Ectodermal cell (in vitro differentiated cells): ENCODE results near the gene TCF25.

Experiments
- H3K27ac ChIP-seq: 2 replicates; pipeline ENCODE4 v1.7.0; 2013; ENCODE audit warnings: mild to moderate bottlenecking, low read depth, low read length; ENCODE audit not compliant: insufficient read depth, poor library complexity, severe bottlenecking
- H3K27me3 ChIP-seq: 2 replicates; pipeline ENCODE4 v1.7.0; 2013; ENCODE audit warnings: mild to moderate bottlenecking, low read length; ENCODE audit not compliant: insufficient read depth, control insufficient read depth, poor library complexity, severe bottlenecking
- H3K36me3 ChIP-seq: one replicate; pipeline ENCODE4 v1.7.0; 2013; ENCODE audit warnings: low read length; ENCODE audit not compliant: control insufficient read depth, insufficient read depth
- H3K4me1 ChIP-seq: one replicate; pipeline ENCODE4 v1.7.0; 2013; ENCODE audit warnings: low read length; ENCODE audit not compliant: control insufficient read depth, insufficient read depth
- H3K4me3 ChIP-seq: 2 replicates; pipeline ENCODE4 v1.7.0; 2013; ENCODE audit warnings: low read depth, low read length, control low read depth; ENCODE audit not compliant: insufficient read depth
- H3K9me3 ChIP-seq: 2 replicates; pipeline ENCODE4 v1.7.0; 2013; ENCODE audit warnings: mild to moderate bottlenecking, low read length, moderate library complexity; ENCODE audit not compliant: control insufficient read depth
- WGBS, 2 experiments: methylation state at CpG; one replicate each; pipeline ENCODE4 v1.1.7; 2013; ENCODE audit warnings: missing lambda C conversion rate in 2 of 2; 5-methylcytosine and 5-hydroxymethylcytosine counted together

TCF25 gene

GRCh38 chr16:89905511-89906139 lies 32.2 kb downstream of the TCF25 start:
- Histone ChIP-seq H3K4me3 (no peak overlapping the region), H3K27ac (no peak overlapping the region), H3K27me3 (no peaks in the 10 kb centered on the region), H3K9me3 (no peaks in the 10 kb centered on the region), H3K4me1 (peaks cover 9% of the 10 kb centered on the region), H3K36me3 (peaks cover 39% of the 10 kb centered on the region)
- 94 to 97% methylated on average over 23 of the region's 23 CpGs for WGBS, 2 experiments

- Histone ChIP-seq H3K27me3 (no peaks in the 10 kb centered on the region), H3K4me3 (no peak overlapping the region), H3K27ac (no peak overlapping the region), H3K36me3 (peaks cover 33% of the 10 kb centered on the region), H3K9me3 (no peaks in the 10 kb centered on the region), H3K4me1 (peaks cover 9% of the 10 kb centered on the region)
- WGBS, 2 experiments, result 95 to 97% methylated on average over 40 of the region's 40 CpGs
Observed at GRCh38 chr16:89906140-89907025, 33.0 kb downstream of the TCF25 start.

- Histone ChIP-seq H3K27me3 (no peaks in the 10 kb centered on the region), H3K9me3 (no peaks in the 10 kb centered on the region), H3K27ac (no peak overlapping the region), H3K36me3 (peaks cover 33% of the 10 kb centered on the region), H3K4me3 (no peak overlapping the region), H3K4me1 (peaks cover 9% of the 10 kb centered on the region)
- WGBS, 2 experiments, result 95 to 97% methylated on average over 10 to 11 of the region's 13 CpGs
Observed at GRCh38 chr16:89907055-89907814, 33.8 kb downstream of the TCF25 start.

GRCh38 chr16:89908236-89908635 lies 34.8 kb downstream of the TCF25 start:
- Histone ChIP-seq H3K9me3 (no peaks in the 10 kb centered on the region), H3K4me1 (peaks cover 9% of the 10 kb centered on the region), H3K4me3 (no peak overlapping the region), H3K36me3 (peaks cover 33% of the 10 kb centered on the region), H3K27me3 (no peaks in the 10 kb centered on the region), H3K27ac (no peak overlapping the region)
- WGBS, 2 experiments, result 82 to 84% methylated on average over 4 of the region's 4 CpGs

- Histone ChIP-seq H3K27me3 (no peaks in the 10 kb centered on the region), H3K4me1 (peaks cover 9% of the 10 kb centered on the region), H3K9me3 (no peaks in the 10 kb centered on the region), H3K27ac (peak overlapping the region; percentile 63), H3K4me3 (no peak overlapping the region), H3K36me3 (peaks cover 28% of the 10 kb centered on the region)
- 73 to 77% methylated on average over 47 of the region's 47 CpGs for WGBS, 2 experiments
Observed at GRCh38 chr16:89909777-89910716, 36.7 kb downstream of the TCF25 start.

- WGBS, 2 experiments, result 95 to 96% methylated on average over 27 of the region's 27 CpGs
- no peak overlapping the region for H3K4me3 ChIP-seq
- H3K27ac ChIP-seq, result no peak overlapping the region
- H3K4me1 ChIP-seq, result peaks cover 9% of the 10 kb centered on the region
- H3K9me3 ChIP-seq, result no peaks in the 10 kb centered on the region
- H3K36me3 ChIP-seq, result peaks cover 20% of the 10 kb centered on the region
- H3K27me3 ChIP-seq, result no peaks in the 10 kb centered on the region
Observed at GRCh38 chr16:89910717-89911354, 37.4 kb downstream of the TCF25 start.

GRCh38 chr16:89911375-89911774 lies 38.0 kb downstream of the TCF25 start:
- H3K4me3 ChIP-seq, result no peak overlapping the region
- no peak overlapping the region for H3K27ac ChIP-seq
- no peaks in the 10 kb centered on the region for H3K27me3 ChIP-seq
- peaks cover 9% of the 10 kb centered on the region for H3K4me1 ChIP-seq
- H3K9me3 ChIP-seq, result no peaks in the 10 kb centered on the region
- 96 to 98% methylated on average over 14 of the region's 14 CpGs for WGBS, 2 experiments
- peaks cover 15% of the 10 kb centered on the region for H3K36me3 ChIP-seq

- Histone ChIP-seq H3K4me1 (peaks cover 9% of the 10 kb centered on the region), H3K4me3 (no peak overlapping the region), H3K9me3 (no peaks in the 10 kb centered on the region), H3K27me3 (no peaks in the 10 kb centered on the region), H3K36me3 (peaks cover 11% of the 10 kb centered on the region), H3K27ac (no peak overlapping the region)
- 95 to 96% methylated on average over 13 of the region's 13 CpGs for WGBS, 2 experiments
Observed at GRCh38 chr16:89912143-89912542, 38.8 kb downstream of the TCF25 start.

- H3K27me3 ChIP-seq, result no peaks in the 10 kb centered on the region
- 95% methylated on average over 14 of the region's 14 CpGs for WGBS, 2 experiments
- peaks cover 9% of the 10 kb centered on the region for H3K4me1 ChIP-seq
- H3K9me3 ChIP-seq, result no peaks in the 10 kb centered on the region
- H3K36me3 ChIP-seq, result peaks cover 11% of the 10 kb centered on the region
- no peak overlapping the region for H3K27ac ChIP-seq
- no peak overlapping the region for H3K4me3 ChIP-seq
Observed at GRCh38 chr16:89912627-89913026, 39.2 kb downstream of the TCF25 start.
